ENCODE data around the gene ESRRG. TPM values are rescaled to one million over a fixed set of nuclear protein-coding genes. Genes with fewer than 3 reads are reported as not detected.

The ESRRG gene
- total RNA-seq, 1 experiment from 2014 or later = 0.44 TPM

GRCh38 chr1:216606047-216606637 lies 117.1 kb downstream of the ESRRG start:
- no peaks in the 10 kb centered on the region for H3K9me3 Mint-ChIP-seq

More at GRCh38 chr1:216606047-216606637, 117.1 kb downstream of the ESRRG start:
- no peak overlapping the region for H3K18ac ChIP-seq (ENCODE audit: insufficient read length, low read depth, low read length)
- H3K4me1 ChIP-seq (ENCODE audit: insufficient read depth, low read length) = no peaks in the 10 kb centered on the region
- WGBS (ENCODE audit: extremely low coverage, insufficient read length, low lambda C conversion rate) = no CpG with 5 or more reads among the region's 4 CpGs
- no peak for DNase-seq
- H3K4ac ChIP-seq (ENCODE audit: low read depth, low read length) = no peak overlapping the region
- no peak overlapping the region for H3K23ac ChIP-seq (ENCODE audit: insufficient read length, low read depth, low read length)
- no peak overlapping the region for H3K56ac ChIP-seq (ENCODE audit: insufficient read length, low read depth, low read length)
- H2AFZ ChIP-seq (ENCODE audit: low read length) = no peak overlapping the region
- no peak for TF ChIP-seq CTCF (conservative IDR thresholded peaks at IDR 0.05)
- H3K27me3 ChIP-seq (ENCODE audit: insufficient read depth, low read length) = no peaks in the 10 kb centered on the region
- no peak overlapping the region for H3T11ph ChIP-seq (ENCODE audit: low read length)
- no peak overlapping the region for H2AK5ac ChIP-seq (ENCODE audit: insufficient read length, low read length)
- H2BK12ac ChIP-seq (ENCODE audit: insufficient read length, low read depth, low read length) = no peak overlapping the region
- no peaks in the 10 kb centered on the region for H3K79me1 ChIP-seq (ENCODE audit: insufficient read depth, low read depth, low read length, poor library complexity, severe bottlenecking)
- no peaks in the 10 kb centered on the region for H3K79me2 ChIP-seq (ENCODE audit: insufficient read depth, low read length)
- H3K27me3 Mint-ChIP-seq (ENCODE audit: low read depth) = peaks cover 14% of the 10 kb centered on the region
- no peak overlapping the region for H3K27ac ChIP-seq (ENCODE audit: insufficient read length, low read depth, low read length)
- no peak overlapping the region for H4K8ac ChIP-seq (replicated peaks; ENCODE audit: insufficient read length, low read depth, low read length)
- H4K20me1 ChIP-seq (ENCODE audit: control insufficient read depth, insufficient read depth, insufficient read length) = no peaks in the 10 kb centered on the region
- no peak overlapping the region for H3K14ac ChIP-seq (ENCODE audit: insufficient read depth, low read length)
- H4K91ac ChIP-seq (ENCODE audit: insufficient read length, low read depth, low read length) = no peak overlapping the region
- H4K5ac ChIP-seq (ENCODE audit: insufficient read length, low read depth, low read length) = no peak overlapping the region
- no peak overlapping the region for H3K27ac Mint-ChIP-seq
- H3K23me2 ChIP-seq (ENCODE audit: insufficient read length, low read depth, low read length, poor library complexity, severe bottlenecking) = no peaks in the 10 kb centered on the region
- H2BK120ac ChIP-seq (ENCODE audit: low read depth, low read length, poor library complexity, severe bottlenecking) = no peak overlapping the region
- H3K9ac ChIP-seq (ENCODE audit: extremely low read depth, insufficient read length, low read length) = no peak overlapping the region
- H3K4me2 ChIP-seq (ENCODE audit: insufficient read depth, insufficient read length, low read length) = no peak overlapping the region
- no peak overlapping the region for H2BK15ac ChIP-seq (ENCODE audit: low read depth, low read length)
- peaks cover 3 to 8% of the 10 kb centered on the region in 2 experiments for H3K4me1 Mint-ChIP-seq
- H2BK5ac ChIP-seq (ENCODE audit: insufficient read length, low read length) = no peak overlapping the region
- H2BK20ac ChIP-seq (ENCODE audit: low read depth, low read length, poor library complexity, severe bottlenecking) = no peak overlapping the region
- H3K9me3 ChIP-seq (ENCODE audit: control insufficient read depth, low read depth, low read length) = no peaks in the 10 kb centered on the region
- no peaks in the 10 kb centered on the region for H3K36me3 Mint-ChIP-seq (ENCODE audit: insufficient read depth in 1 of 3, low read depth in 3 of 3)
- H3K4me3 Mint-ChIP-seq = no peak overlapping the region

Measured in H9 (cell line).